DND-41 (cell line): Measurements from ENCODE around the gene CDC25A.

ENCODE experiments used
- ATAC-seq: fragments of 200-7000 bp; cut with Tn5 transposase; 3 replicates; pipeline ENCODE4 v1.9.1; 2021; ENCODE audit warnings: low read depth; ENCODE audit not compliant: insufficient read depth
- DNase-seq: peaks from one replicate; pipeline ENCODE4 v3.0.0-alpha.2; 2020
- H2AFZ ChIP-seq: 2 replicates; pipeline ENCODE4 v1.6.0; 2012; ENCODE audit warnings: low read depth, low read length
- H3K27ac ChIP-seq: 2 replicates; pipeline ENCODE4 v1.5.1; 2012; ENCODE audit warnings: low read length, inconsistent platforms
- H3K27me3 ChIP-seq: fragments of 200-600 bp; sonication (generic); 2 replicates; pipeline ENCODE4 v1.6.0; 2012; ENCODE audit warnings: low read length, mild to moderate bottlenecking, inconsistent platforms; ENCODE audit not compliant: insufficient read depth, poor library complexity
- H3K36me3 ChIP-seq: 2 replicates; pipeline ENCODE4 v1.5.1; 2012; ENCODE audit warnings: low read length, inconsistent platforms; ENCODE audit not compliant: insufficient read depth
- H3K4me1 ChIP-seq: 2 replicates; pipeline ENCODE4 v1.5.1; 2012; ENCODE audit warnings: mild to moderate bottlenecking, low read length; ENCODE audit not compliant: insufficient read depth
- H3K4me2 ChIP-seq: 2 replicates; pipeline ENCODE4 v1.6.0; 2012; ENCODE audit warnings: mild to moderate bottlenecking, moderate library complexity, low read length, inconsistent platforms; ENCODE audit not compliant: insufficient read depth
- H3K4me3 ChIP-seq, 2 experiments: fragments of 200-600 bp in 1 of 2; shearing (Covaris generic) in 1 of 2; 2 replicates each; pipeline ENCODE4 v1.5.1; 2012 to 2016; ENCODE audit warnings: inconsistent platforms in 2 of 2, low read length in 2 of 2, mild to moderate bottlenecking in 2 of 2, low read depth in 1 of 2, moderate library complexity in 1 of 2
- H3K79me2 ChIP-seq: 2 replicates; pipeline ENCODE4 v1.6.0; 2012; ENCODE audit warnings: low read length, inconsistent platforms; ENCODE audit not compliant: insufficient read depth
- H3K9ac ChIP-seq: 2 replicates; pipeline ENCODE4 v1.6.0; 2012; ENCODE audit warnings: low read depth, mild to moderate bottlenecking, inconsistent platforms, low read length, moderate library complexity
- H3K9me3 ChIP-seq: 2 replicates; pipeline ENCODE4 v1.5.1; 2012; ENCODE audit warnings: low read length, moderate library complexity, mild to moderate bottlenecking, inconsistent platforms; ENCODE audit not compliant: insufficient read depth, severe bottlenecking
- H4K20me1 ChIP-seq: 2 replicates; pipeline ENCODE4 v1.6.0; 2012; ENCODE audit warnings: low read length; ENCODE audit not compliant: insufficient read depth
- CTCF ChIP-seq: IDR thresholded peaks from 2 replicates; pipeline ENCODE4 v1.5.1; 2012; ENCODE audit warnings: borderline replicate concordance, low read length, moderate library complexity, mild to moderate bottlenecking; ENCODE audit not compliant: poor library complexity, severe bottlenecking; ENCODE audit errors: extremely low read depth
- EZH2 ChIP-seq: IDR thresholded peaks from 3 replicates; pipeline ENCODE4 v1.6.1; 2012; ENCODE audit warnings: borderline replicate concordance, low read depth, mild to moderate bottlenecking, moderate library complexity, low read length, inconsistent platforms; ENCODE audit not compliant: severe bottlenecking

Gene CDC25A

GRCh38 chr3:48122504-48122903 is 65.7 kb downstream of the CDC25A start:
- Histone ChIP-seq H3K9ac (no peak overlapping the region), H3K9me3 (no peaks in the 10 kb centered on the region), H3K27ac (no peak overlapping the region), H2AFZ (0 out of 2 replicates have a peak overlapping the region, but pooled peaks have one; percentile 26), H3K36me3 (no peaks in the 10 kb centered on the region), H3K27me3 (no peaks in the 10 kb centered on the region), H3K4me1 (no peaks in the 10 kb centered on the region), H4K20me1 (no peaks in the 10 kb centered on the region), H3K4me2 (no peak overlapping the region), H3K79me2 (no peaks in the 10 kb centered on the region), H3K4me3 (no peak overlapping the region)
- ATAC-seq, result no peak
- TF ChIP-seq EZH2, result no peak
- DNase-seq, result no peak

GRCh38 chr3:48120223-48120622 is 68.0 kb downstream of the CDC25A start:
- Histone ChIP-seq H3K4me2 (no peak overlapping the region), H3K4me1 (no peaks in the 10 kb centered on the region), H3K9me3 (no peaks in the 10 kb centered on the region), H4K20me1 (no peaks in the 10 kb centered on the region), H3K4me3 (no peak overlapping the region), H3K27me3 (no peaks in the 10 kb centered on the region), H2AFZ (no peak overlapping the region), H3K9ac (no peak overlapping the region), H3K79me2 (no peaks in the 10 kb centered on the region), H3K36me3 (no peaks in the 10 kb centered on the region), H3K27ac (no peak overlapping the region)
- ATAC-seq (no peak), DNase-seq (no peak)
- no peak for TF ChIP-seq CTCF

GRCh38 chr3:48119505-48120193 is 68.6 kb downstream of the CDC25A start:
- Histone ChIP-seq H3K4me1 (no peaks in the 10 kb centered on the region), H2AFZ (no peak overlapping the region), H4K20me1 (no peaks in the 10 kb centered on the region), H3K9me3 (no peaks in the 10 kb centered on the region), H3K4me2 (no peak overlapping the region), H3K27ac (no peak overlapping the region), H3K9ac (no peak overlapping the region), H3K36me3 (no peaks in the 10 kb centered on the region), H3K79me2 (no peaks in the 10 kb centered on the region), H3K4me3 (no peak overlapping the region), H3K27me3 (no peaks in the 10 kb centered on the region)
- no peak for TF ChIP-seq CTCF
- no peak for TF ChIP-seq EZH2
- DNase-seq, result no peak
- ATAC-seq, result no peak

- H3K4me3 ChIP-seq, result no peak overlapping the region
- DNase-seq (no peak), ATAC-seq (no peak)
- H3K36me3 ChIP-seq, result no peaks in the 10 kb centered on the region
- peaks cover 2% of the 10 kb centered on the region; the same call in 1 of the 2 replicates for H3K4me1 ChIP-seq
- H3K9ac ChIP-seq, result no peak overlapping the region
- no peaks in the 10 kb centered on the region for H4K20me1 ChIP-seq
- H3K27ac ChIP-seq, result no peak overlapping the region
- TF ChIP-seq CTCF, result no peak
- TF ChIP-seq EZH2, result no peak
- H3K79me2 ChIP-seq, result no peaks in the 10 kb centered on the region
- no peak overlapping the region for H2AFZ ChIP-seq
- H3K4me2 ChIP-seq, result no peak overlapping the region
- H3K27me3 ChIP-seq, result no peaks in the 10 kb centered on the region
- H3K9me3 ChIP-seq, result no peaks in the 10 kb centered on the region
Observed at GRCh38 chr3:48118928-48119327, 69.3 kb downstream of the CDC25A start.
